Suprapubic skin (tissue), 4 donors: ENCODE data around the gene PER1. TPM values are rescaled to one million over a fixed set of nuclear protein-coding genes. Genes with fewer than 3 reads are reported as not detected.

ENCODE experiments used
- DNase-seq, 2 donors: peaks; one replicate each; pipeline ENCODE4 v3.0.0-alpha.2; 2019; ENCODE audit warnings: low spot score in 2 of 2
- H3K27ac ChIP-seq: fragments of 200-600 bp; sonication (generic); one replicate; pipeline ENCODE4 v1.5.1; 2019
- H3K27me3 ChIP-seq: fragments of 200-600 bp; sonication (generic); one replicate; pipeline ENCODE4 v1.5.1; 2019
- H3K36me3 ChIP-seq: fragments of 200-600 bp; sonication (generic); one replicate; pipeline ENCODE4 v1.5.1; 2019
- H3K4me1 ChIP-seq: fragments of 200-600 bp; sonication (generic); one replicate; pipeline ENCODE4 v1.5.1; 2019
- H3K4me3 ChIP-seq: fragments of 200-600 bp; sonication (generic); one replicate; pipeline ENCODE4 v1.5.1; 2019; ENCODE audit warnings: mild to moderate bottlenecking
- H3K9me3 ChIP-seq: fragments of 200-600 bp; sonication (generic); one replicate; pipeline ENCODE4 v1.5.1; 2019
- CTCF ChIP-seq, 2 donors: fragments of 200-600 bp in 1 of 2; fragments of 450-650 bp in 1 of 2; sonication (generic) in 1 of 2; IDR thresholded peaks; one replicate each; pipeline ENCODE4 v1.5.1; 2016 to 2019; ENCODE audit warnings: antibody characterized with exemption in 2 of 2, mild to moderate bottlenecking in 1 of 2, moderate library complexity in 1 of 2
- EP300 ChIP-seq: sonication (generic); formaldehyde crosslinking; IDR thresholded peaks from one replicate; pipeline ENCODE4 v1.6.1; 2017; ENCODE audit warnings: antibody characterized with exemption
- POLR2A ChIP-seq, 2 donors: fragments of 450-650 bp; IDR thresholded peaks; one replicate each; pipeline ENCODE4 v1.6.1; 2017; ENCODE audit warnings: antibody characterized with exemption in 2 of 2, mild to moderate bottlenecking in 2 of 2, moderate library complexity in 2 of 2
- POLR2AphosphoS5 ChIP-seq, 3 donors: sonication (generic); formaldehyde crosslinking; IDR thresholded peaks; one replicate each; pipeline ENCODE4 v1.6.1; 2017; ENCODE audit warnings: antibody characterized with exemption in 3 of 3
- WGBS: methylation state at CpG from one replicate; pipeline ENCODE4 v1.1.5; 2018; 5-methylcytosine and 5-hydroxymethylcytosine counted together
- total RNA-seq, 4 donors: library from RNA; depleted of rRNA; stranded (reverse); fragments of >200 nt; gene quantifications; one replicate each; pipeline ENCODE4 v1.1.0, GENCODE V29; 2016

Gene PER1
- total RNA-seq, 4 donors from 2014 or later: 272 to 655 (median 330) TPM

- DNase-seq: no peak
- Histone ChIP-seq H3K4me3 (no peak overlapping the region), H3K36me3 (no peaks in the 10 kb centered on the region), H3K9me3 (no peaks in the 10 kb centered on the region), H3K27ac (no peak overlapping the region), H3K4me1 (peaks cover 10% of the 10 kb centered on the region), H3K27me3 (no peaks in the 10 kb centered on the region)
- WGBS: 47% methylated on average over 2 of the region's 2 CpGs
- TF ChIP-seq POLR2AphosphoS5 (IDR thresholded peaks at IDR 0.05) (no peak), CTCF (IDR thresholded peaks at IDR 0.05) (no peak), EP300 (no peak), POLR2A (IDR thresholded peaks at IDR 0.05) (no peak)
Measured at GRCh38 chr17:8100111-8100510, 52.1 kb downstream of the PER1 start.

- WGBS: 89% methylated on average over 8 of the region's 8 CpGs
- Histone ChIP-seq H3K36me3 (no peaks in the 10 kb centered on the region), H3K27ac (no peak overlapping the region), H3K27me3 (peaks cover 1% of the 10 kb centered on the region), H3K4me3 (no peak overlapping the region), H3K4me1 (peaks cover 5% of the 10 kb centered on the region), H3K9me3 (no peaks in the 10 kb centered on the region)
- no peak for TF ChIP-seq POLR2A (IDR thresholded peaks at IDR 0.05)
- no peak for TF ChIP-seq POLR2AphosphoS5 (IDR thresholded peaks at IDR 0.05)
- TF ChIP-seq CTCF (IDR thresholded peaks at IDR 0.05): no peak
- no peak for TF ChIP-seq EP300
- DNase-seq: no peak
Measured at GRCh38 chr17:8096541-8096940, 55.7 kb downstream of the PER1 start.

DNA sequence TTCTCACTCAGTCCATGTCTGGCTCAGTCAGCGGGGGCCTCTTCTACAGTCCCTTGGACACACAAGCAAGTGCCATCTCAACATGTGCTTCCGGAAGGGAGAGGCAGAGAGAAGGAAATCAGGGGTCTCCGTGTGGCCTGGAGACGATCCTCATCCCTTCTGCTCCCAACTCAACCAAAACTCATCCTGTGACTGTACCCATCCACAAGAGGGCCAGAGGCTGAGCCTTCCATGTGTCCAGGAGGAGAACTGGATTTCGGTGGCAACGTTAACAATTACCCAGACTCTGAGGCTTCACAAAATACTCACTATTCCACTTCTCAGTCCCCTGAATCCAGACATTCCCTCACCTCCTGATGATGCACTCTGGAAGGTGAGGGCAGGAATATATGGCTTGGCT is 56.8 kb downstream of the PER1 start:
- DNase-seq: no peak
- 79% methylated on average over 6 of the region's 6 CpGs for WGBS
- H3K27me3 ChIP-seq: peaks cover 13% of the 10 kb centered on the region

DNA sequence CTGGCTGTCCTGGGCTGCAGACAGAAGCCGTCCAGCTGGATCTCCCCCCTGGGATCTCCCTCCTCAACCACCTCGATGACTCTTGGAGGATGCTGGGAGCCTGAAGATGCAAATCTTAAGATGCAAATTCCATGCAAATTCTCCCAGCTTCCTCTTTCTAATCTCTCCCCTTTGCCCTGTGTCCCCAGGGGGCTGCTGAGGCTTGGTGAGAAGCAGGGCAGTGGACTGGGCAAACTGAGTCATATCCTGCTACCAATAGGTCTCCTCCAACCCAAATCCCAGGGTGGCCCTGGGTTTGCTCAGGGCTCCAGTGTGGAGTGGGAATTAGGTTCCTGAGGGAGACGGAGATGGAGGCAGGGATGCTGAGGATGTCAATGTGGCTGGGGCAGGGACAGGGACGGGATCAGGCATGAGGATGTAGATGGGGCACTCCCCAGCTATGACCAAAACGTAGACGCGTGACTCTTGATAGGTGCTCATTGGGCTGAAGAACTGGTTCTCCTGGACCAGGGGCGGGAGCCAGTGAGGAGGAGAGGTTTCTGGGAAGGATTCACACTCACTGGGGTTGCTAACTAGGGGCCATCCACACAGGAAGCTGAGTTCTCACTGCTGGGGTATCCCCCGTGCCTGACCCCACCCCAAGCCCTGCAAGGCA is 61.0 kb downstream of the PER1 start:
- Histone ChIP-seq H3K4me1 (peaks cover 10% of the 10 kb centered on the region), H3K27me3 (peaks cover 32% of the 10 kb centered on the region), H3K27ac (no peak overlapping the region), H3K9me3 (no peaks in the 10 kb centered on the region), H3K36me3 (no peaks in the 10 kb centered on the region), H3K4me3 (no peak overlapping the region)
- TF ChIP-seq EP300: no peak
- no peak for DNase-seq
- 47% methylated on average over 9 of the region's 9 CpGs for WGBS

More for the DNA sequence above, 56.8 kb downstream of the PER1 start:
- no peak overlapping the region for H3K4me3 ChIP-seq
- H3K9me3 ChIP-seq: no peaks in the 10 kb centered on the region
- no peaks in the 10 kb centered on the region for H3K36me3 ChIP-seq
- peaks cover 5% of the 10 kb centered on the region for H3K4me1 ChIP-seq
- no peak for TF ChIP-seq POLR2AphosphoS5 (IDR thresholded peaks at IDR 0.05)
- no peak for TF ChIP-seq CTCF (IDR thresholded peaks at IDR 0.05)
- no peak for TF ChIP-seq EP300
- no peak for TF ChIP-seq POLR2A (IDR thresholded peaks at IDR 0.05)
- H3K27ac ChIP-seq: no peak overlapping the region

Other genes with a start within 250 kb of the PER1 start
- gene RNF227, start 236.1 kb downstream of the PER1 start, total RNA-seq: 10 to 100 TPM; 51.1 to 66.3 (median 57.3) TPM
- gene KCNAB3, start 222.5 kb downstream of the PER1 start, total RNA-seq: 1 to 10 TPM in 3 of 4 donors, not detected in 1; 1.9 to 7.5 (median 2.4) TPM
- 10 to 100 TPM; 39.4 to 64.1 (median 46.2) TPM for gene TRAPPC1, start 220.5 kb downstream of the PER1 start, total RNA-seq
- 10 to 100 TPM; 23.7 to 57.0 (median 30.8) TPM for gene CNTROB, start 220.2 kb downstream of the PER1 start, total RNA-seq
- gene GUCY2D, start 149.8 kb downstream of the PER1 start, total RNA-seq: not detected
- gene ALOX15B, start 113.3 kb downstream of the PER1 start, total RNA-seq: 100 to 1,000 TPM in 1 of 4 donors, 10 to 100 TPM in 3; 44.8 to 156 (median 78.1) TPM
- gene ALOX12B, start 64.7 kb downstream of the PER1 start, total RNA-seq: 100 to 1,000 TPM in 3 of 4 donors, 10 to 100 TPM in 1; 91.4 to 150 (median 119) TPM
- 10 to 100 TPM; 44.5 to 95.3 (median 69.9) TPM for gene ALOXE3, start 33.9 kb downstream of the PER1 start, total RNA-seq
- not detected for gene HES7, start 28.3 kb downstream of the PER1 start, total RNA-seq
- gene VAMP2, start 10.5 kb upstream of the PER1 start, total RNA-seq: 10 to 100 TPM; 41.2 to 64.3 (median 52.8) TPM
- 10 to 100 TPM; 13.7 to 21.4 (median 19.4) TPM for gene TMEM107, start 24.0 kb upstream of the PER1 start, total RNA-seq
- 10 to 100 TPM in 2 of 4 donors, 1 to 10 TPM in 2; 8.1 to 10.6 (median 9.9) TPM for gene BORCS6, start 37.8 kb upstream of the PER1 start, total RNA-seq
- gene AURKB, start 58.2 kb upstream of the PER1 start, total RNA-seq: 10 to 100 TPM in 2 of 4 donors, 1 to 10 TPM in 2; 3.7 to 18.2 (median 9.5) TPM
- 10 to 100 TPM; 16.8 to 58.1 (median 22.3) TPM for gene CTC1, start 95.7 kb upstream of the PER1 start, total RNA-seq
- gene PFAS, start 96.9 kb upstream of the PER1 start, total RNA-seq: 10 to 100 TPM; 13.0 to 35.1 (median 16.7) TPM
- 10 to 100 TPM; 12.6 to 16.3 (median 13.7) TPM for gene RANGRF, start 136.3 kb upstream of the PER1 start, total RNA-seq
- gene SLC25A35, start 143.0 kb upstream of the PER1 start, total RNA-seq: 1 to 10 TPM in 3 of 4 donors, under 1 TPM in 1; 0.80 to 2.4 (median 1.5) TPM
- gene ARHGEF15, start 157.8 kb upstream of the PER1 start, total RNA-seq: 10 to 100 TPM in 2 of 4 donors, 1 to 10 TPM in 2; 2.3 to 22.2 (median 11.0) TPM
- gene ODF4, start 187.4 kb upstream of the PER1 start, total RNA-seq: not detected
- gene RPL26, start 230.8 kb upstream of the PER1 start, total RNA-seq: 1,000 to 10,000 TPM; 2,419 to 4,673 (median 3,203) TPM
- gene RNF222, start 245.4 kb upstream of the PER1 start, total RNA-seq: 10 to 100 TPM in 2 of 4 donors, 1 to 10 TPM in 2; 4.1 to 17.5 (median 8.2) TPM